ENCODE results near the gene TOMM20.

DNA sequence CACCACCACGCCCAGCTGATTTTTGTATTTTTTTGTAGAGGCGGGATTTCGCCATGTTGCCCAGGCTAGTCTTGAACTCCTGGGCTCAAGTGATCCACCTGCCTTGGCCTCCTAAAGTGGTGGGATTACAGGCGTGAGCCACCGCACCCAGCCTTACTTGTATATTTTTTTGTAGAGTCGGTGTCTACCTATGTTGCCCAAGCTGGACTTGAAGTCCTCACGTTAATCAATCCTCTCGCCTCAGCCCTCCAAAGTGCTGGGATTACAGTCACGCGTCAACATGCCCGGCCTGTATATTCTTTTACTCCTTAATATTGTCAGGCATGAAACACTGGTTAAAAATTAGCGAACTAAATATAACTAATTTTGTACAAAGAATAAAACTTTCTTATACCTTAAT, 5.5 kb upstream of the TOMM20 start:
- TF ChIP-seq SP1 (CRISPR knock-in tag; conservative IDR thresholded peaks at IDR 0.05) = no peak
- TF ChIP-seq CBFB (CRISPR knock-in tag; IDR thresholded peaks at IDR 0.05; ENCODE audit: low read depth) = no peak
- TF ChIP-seq, protein P1, sequence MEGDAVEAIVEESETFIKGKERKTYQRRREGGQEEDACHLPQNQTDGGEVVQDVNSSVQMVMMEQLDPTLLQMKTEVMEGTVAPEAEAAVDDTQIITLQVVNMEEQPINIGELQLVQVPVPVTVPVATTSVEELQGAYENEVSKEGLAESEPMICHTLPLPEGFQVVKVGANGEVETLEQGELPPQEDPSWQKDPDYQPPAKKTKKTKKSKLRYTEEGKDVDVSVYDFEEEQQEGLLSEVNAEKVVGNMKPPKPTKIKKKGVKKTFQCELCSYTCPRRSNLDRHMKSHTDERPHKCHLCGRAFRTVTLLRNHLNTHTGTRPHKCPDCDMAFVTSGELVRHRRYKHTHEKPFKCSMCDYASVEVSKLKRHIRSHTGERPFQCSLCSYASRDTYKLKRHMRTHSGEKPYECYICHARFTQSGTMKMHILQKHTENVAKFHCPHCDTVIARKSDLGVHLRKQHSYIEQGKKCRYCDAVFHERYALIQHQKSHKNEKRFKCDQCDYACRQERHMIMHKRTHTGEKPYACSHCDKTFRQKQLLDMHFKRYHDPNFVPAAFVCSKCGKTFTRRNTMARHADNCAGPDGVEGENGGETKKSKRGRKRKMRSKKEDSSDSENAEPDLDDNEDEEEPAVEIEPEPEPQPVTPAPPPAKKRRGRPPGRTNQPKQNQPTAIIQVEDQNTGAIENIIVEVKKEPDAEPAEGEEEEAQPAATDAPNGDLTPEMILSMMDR (IDR thresholded peaks at IDR 0.05) = no peak
- TF ChIP-seq, protein P2, sequence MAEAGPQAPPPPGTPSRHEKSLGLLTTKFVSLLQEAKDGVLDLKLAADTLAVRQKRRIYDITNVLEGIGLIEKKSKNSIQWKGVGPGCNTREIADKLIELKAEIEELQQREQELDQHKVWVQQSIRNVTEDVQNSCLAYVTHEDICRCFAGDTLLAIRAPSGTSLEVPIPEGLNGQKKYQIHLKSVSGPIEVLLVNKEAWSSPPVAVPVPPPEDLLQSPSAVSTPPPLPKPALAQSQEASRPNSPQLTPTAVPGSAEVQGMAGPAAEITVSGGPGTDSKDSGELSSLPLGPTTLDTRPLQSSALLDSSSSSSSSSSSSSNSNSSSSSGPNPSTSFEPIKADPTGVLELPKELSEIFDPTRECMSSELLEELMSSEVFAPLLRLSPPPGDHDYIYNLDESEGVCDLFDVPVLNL (CRISPR knock-in tag; IDR thresholded peaks at IDR 0.05; ENCODE audit: borderline replicate concordance, low read depth) = no peak
- no peak for TF ChIP-seq GTF2I (CRISPR knock-in tag; conservative IDR thresholded peaks at IDR 0.05)
- no peak for TF ChIP-seq CREB1 (CRISPR knock-in tag; IDR thresholded peaks at IDR 0.05)
- TF ChIP-seq, protein P3, sequence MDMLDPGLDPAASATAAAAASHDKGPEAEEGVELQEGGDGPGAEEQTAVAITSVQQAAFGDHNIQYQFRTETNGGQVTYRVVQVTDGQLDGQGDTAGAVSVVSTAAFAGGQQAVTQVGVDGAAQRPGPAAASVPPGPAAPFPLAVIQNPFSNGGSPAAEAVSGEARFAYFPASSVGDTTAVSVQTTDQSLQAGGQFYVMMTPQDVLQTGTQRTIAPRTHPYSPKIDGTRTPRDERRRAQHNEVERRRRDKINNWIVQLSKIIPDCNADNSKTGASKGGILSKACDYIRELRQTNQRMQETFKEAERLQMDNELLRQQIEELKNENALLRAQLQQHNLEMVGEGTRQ (CRISPR knock-in tag; IDR thresholded peaks at IDR 0.05) = no peak
- no peak for TF ChIP-seq FOXJ3 (CRISPR knock-in tag; IDR thresholded peaks at IDR 0.05; ENCODE audit: borderline replicate concordance)
- TF ChIP-seq, protein P4, sequence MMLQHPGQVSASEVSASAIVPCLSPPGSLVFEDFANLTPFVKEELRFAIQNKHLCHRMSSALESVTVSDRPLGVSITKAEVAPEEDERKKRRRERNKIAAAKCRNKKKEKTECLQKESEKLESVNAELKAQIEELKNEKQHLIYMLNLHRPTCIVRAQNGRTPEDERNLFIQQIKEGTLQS (CRISPR knock-in tag; conservative IDR thresholded peaks at IDR 0.05) = no peak
- no peak for TF ChIP-seq NR2C2 (CRISPR knock-in tag; IDR thresholded peaks at IDR 0.05)
